ENCODE data around the gene ZNF366.

Gene ZNF366

DNA sequence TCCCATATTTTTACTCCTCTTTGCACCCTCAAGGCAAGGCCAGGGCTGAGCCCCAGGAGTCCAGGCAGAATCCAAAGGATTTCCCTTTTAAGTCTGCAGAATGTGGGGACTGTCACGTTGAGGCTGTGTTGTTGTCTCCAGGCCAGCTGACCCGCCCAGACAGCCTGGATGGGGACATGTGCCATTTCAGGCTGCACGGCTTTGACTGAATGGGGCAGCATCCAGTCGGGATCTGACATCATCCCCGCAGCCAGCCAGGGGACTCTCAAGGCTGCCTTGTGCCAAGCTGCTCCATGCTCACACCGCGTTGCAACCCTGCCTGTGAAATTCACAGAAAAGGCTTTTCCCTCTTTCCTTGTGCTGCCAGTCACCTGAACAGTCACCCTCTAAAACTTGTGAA, 2.2 kb upstream of the ZNF366 start:
- no peaks in the 10 kb centered on the region for H3K27me3 ChIP-seq (ENCODE audit: insufficient read depth, low read depth)
- no peak overlapping the region for H3K9ac ChIP-seq
- no peak overlapping the region for H2AFZ ChIP-seq (ENCODE audit: low read depth)
- H3K27ac ChIP-seq = no peak overlapping the region
- H3K4me1 ChIP-seq (ENCODE audit: low read depth, poor library complexity, severe bottlenecking) = no peaks in the 10 kb centered on the region
- H3K4me2 ChIP-seq = no peak overlapping the region
- H3K36me3 ChIP-seq (ENCODE audit: insufficient read depth) = no peaks in the 10 kb centered on the region
- TF ChIP-seq, protein P1, sequence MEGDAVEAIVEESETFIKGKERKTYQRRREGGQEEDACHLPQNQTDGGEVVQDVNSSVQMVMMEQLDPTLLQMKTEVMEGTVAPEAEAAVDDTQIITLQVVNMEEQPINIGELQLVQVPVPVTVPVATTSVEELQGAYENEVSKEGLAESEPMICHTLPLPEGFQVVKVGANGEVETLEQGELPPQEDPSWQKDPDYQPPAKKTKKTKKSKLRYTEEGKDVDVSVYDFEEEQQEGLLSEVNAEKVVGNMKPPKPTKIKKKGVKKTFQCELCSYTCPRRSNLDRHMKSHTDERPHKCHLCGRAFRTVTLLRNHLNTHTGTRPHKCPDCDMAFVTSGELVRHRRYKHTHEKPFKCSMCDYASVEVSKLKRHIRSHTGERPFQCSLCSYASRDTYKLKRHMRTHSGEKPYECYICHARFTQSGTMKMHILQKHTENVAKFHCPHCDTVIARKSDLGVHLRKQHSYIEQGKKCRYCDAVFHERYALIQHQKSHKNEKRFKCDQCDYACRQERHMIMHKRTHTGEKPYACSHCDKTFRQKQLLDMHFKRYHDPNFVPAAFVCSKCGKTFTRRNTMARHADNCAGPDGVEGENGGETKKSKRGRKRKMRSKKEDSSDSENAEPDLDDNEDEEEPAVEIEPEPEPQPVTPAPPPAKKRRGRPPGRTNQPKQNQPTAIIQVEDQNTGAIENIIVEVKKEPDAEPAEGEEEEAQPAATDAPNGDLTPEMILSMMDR (conservative IDR thresholded peaks at IDR 0.05; ENCODE audit: low read depth, low read length) = no peak
- H3K4me3 ChIP-seq (IDR thresholded peaks at IDR 0.05; ENCODE audit: insufficient read depth, low read depth, low read length) = no peak overlapping the region
- no peaks in the 10 kb centered on the region for H4K20me1 ChIP-seq (ENCODE audit: insufficient read depth)
- H3K79me2 ChIP-seq (ENCODE audit: insufficient read depth, low read depth) = no peaks in the 10 kb centered on the region

DNA sequence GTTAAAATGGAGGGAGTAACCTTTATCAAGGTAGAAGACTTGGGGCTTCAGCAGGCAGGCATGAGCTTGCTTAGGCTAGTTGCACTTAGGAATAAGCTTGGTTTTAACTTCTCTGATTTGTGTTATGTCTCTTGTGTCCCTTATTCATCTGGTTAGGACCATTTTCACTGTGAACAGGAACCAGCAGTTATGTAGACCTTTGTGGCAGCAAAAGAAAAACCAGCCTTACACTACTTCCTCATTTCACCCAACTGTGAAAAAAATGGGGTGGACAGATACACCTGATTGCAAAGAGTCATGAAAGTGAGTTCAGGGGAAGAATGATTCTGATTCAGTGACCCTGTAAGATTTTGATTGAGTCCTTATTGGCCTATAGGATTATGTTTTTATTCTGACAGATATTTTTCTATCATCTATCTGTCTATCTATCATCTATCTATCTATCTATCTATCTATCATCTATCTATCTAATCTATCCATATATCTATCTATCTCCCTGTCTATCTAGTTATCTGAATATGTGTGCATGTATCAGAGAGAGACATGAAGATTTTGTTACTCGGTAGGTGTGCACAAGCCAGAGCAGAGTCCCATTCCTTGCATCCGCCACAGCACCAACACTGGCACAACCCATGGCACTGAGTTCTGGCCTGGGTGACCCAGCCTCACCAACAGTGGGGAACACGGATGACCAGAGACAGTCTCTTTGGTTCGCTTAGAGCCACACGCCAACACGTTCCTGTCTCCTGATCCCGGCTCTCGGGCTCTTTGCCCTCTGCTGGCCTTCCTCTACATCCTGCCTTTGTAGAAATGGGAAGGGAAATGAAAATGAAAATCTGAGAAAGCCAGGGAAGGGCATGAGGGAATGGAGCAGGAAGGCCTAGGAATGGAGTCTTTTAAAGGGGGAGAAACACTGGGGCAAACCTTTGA, 1.3 kb upstream of the ZNF366 start:
- Histone ChIP-seq H3K4me3 (IDR thresholded peaks at IDR 0.05; ENCODE audit: insufficient read depth, low read depth, low read length) (no peak overlapping the region), H2AFZ (ENCODE audit: low read depth) (no peak overlapping the region), H3K9ac (no peak overlapping the region), H3K4me2 (no peak overlapping the region), H3K27me3 (ENCODE audit: insufficient read depth, low read depth) (no peaks in the 10 kb centered on the region), H3K79me2 (ENCODE audit: insufficient read depth, low read depth) (no peaks in the 10 kb centered on the region), H4K20me1 (ENCODE audit: insufficient read depth) (no peaks in the 10 kb centered on the region), H3K4me1 (ENCODE audit: low read depth, poor library complexity, severe bottlenecking) (no peaks in the 10 kb centered on the region), H3K36me3 (ENCODE audit: insufficient read depth) (no peaks in the 10 kb centered on the region), H3K27ac (no peak overlapping the region)
- TF ChIP-seq, protein P1 (conservative IDR thresholded peaks at IDR 0.05; ENCODE audit: low read depth, low read length) = no peak

DNA sequence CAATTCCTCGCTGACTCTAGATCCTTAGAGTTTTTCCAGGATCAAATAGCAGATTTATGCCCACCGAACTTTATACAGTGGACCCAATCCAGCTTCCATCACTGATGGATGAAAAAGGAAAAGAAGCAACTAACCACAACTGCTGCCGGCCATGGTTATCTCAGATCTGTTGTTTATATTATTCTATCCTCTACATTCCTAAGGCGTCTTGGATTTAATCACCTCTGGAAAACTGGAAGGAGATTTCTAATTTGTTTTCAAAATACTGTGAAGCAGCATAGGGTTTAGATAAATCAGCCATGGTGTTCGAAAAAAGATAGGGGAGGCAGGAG, 663 bp upstream of the ZNF366 start:
- H3K4me2 ChIP-seq = no peak overlapping the region
- no peak overlapping the region for H2AFZ ChIP-seq (ENCODE audit: low read depth)
- H3K9ac ChIP-seq = no peak overlapping the region

DNA sequence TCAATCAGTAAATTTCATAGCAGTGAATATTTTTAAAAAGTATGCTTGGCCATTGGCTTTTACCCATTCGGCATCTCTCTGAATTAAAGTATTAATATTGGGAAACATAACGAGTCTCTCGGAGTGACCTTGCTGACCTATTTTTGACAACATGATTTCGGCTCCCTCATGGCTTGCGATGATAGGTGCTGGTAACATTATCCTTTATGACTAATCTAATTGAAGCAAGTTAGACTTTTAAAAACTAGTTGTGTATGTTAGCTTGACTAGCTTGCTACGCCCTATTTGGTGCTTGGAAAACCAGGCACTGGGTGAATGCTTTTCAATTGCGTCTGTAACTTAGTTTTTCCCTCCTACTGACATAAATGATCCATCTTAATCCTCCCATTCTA, 1.1 kb downstream of the ZNF366 start:
- H3K27me3 ChIP-seq (ENCODE audit: insufficient read depth, low read depth) = no peaks in the 10 kb centered on the region
- H3K4me1 ChIP-seq (ENCODE audit: low read depth, poor library complexity, severe bottlenecking) = no peaks in the 10 kb centered on the region
- no peak overlapping the region for H3K9ac ChIP-seq
- H3K4me2 ChIP-seq = no peak overlapping the region
- no peak overlapping the region for H2AFZ ChIP-seq (ENCODE audit: low read depth)
- no peaks in the 10 kb centered on the region for H3K79me2 ChIP-seq (ENCODE audit: insufficient read depth, low read depth)
- no peaks in the 10 kb centered on the region for H3K36me3 ChIP-seq (ENCODE audit: insufficient read depth)
- TF ChIP-seq, protein P1 (conservative IDR thresholded peaks at IDR 0.05; ENCODE audit: low read depth, low read length) = no peak
- H3K27ac ChIP-seq = no peak overlapping the region
- no peak overlapping the region for H3K4me3 ChIP-seq (IDR thresholded peaks at IDR 0.05; ENCODE audit: insufficient read depth, low read depth, low read length)
- H4K20me1 ChIP-seq (ENCODE audit: insufficient read depth) = no peaks in the 10 kb centered on the region

More for the DNA sequence above, 663 bp upstream of the ZNF366 start:
- no peaks in the 10 kb centered on the region for H3K27me3 ChIP-seq (ENCODE audit: insufficient read depth, low read depth)
- H3K79me2 ChIP-seq (ENCODE audit: insufficient read depth, low read depth) = no peaks in the 10 kb centered on the region
- no peak overlapping the region for H3K4me3 ChIP-seq (IDR thresholded peaks at IDR 0.05; ENCODE audit: insufficient read depth, low read depth, low read length)
- no peaks in the 10 kb centered on the region for H3K4me1 ChIP-seq (ENCODE audit: low read depth, poor library complexity, severe bottlenecking)
- no peaks in the 10 kb centered on the region for H4K20me1 ChIP-seq (ENCODE audit: insufficient read depth)
- TF ChIP-seq, protein P1 (conservative IDR thresholded peaks at IDR 0.05; ENCODE audit: low read depth, low read length) = no peak
- H3K27ac ChIP-seq = no peak overlapping the region
- H3K36me3 ChIP-seq (ENCODE audit: insufficient read depth) = no peaks in the 10 kb centered on the region
